OCI-LY3 (cell line): ENCODE results near the gene MED13L.

Experiments
- EZH2phosphoT487 ChIP-seq: fragments of 200-600 bp; shearing (Covaris generic); IDR thresholded peaks from 2 replicates; pipeline ENCODE4 v1.6.1; 2018; ENCODE audit warnings: antibody characterized with exemption, mixed run types, low read depth
- TF ChIP-seq, protein P1 (sequence below): fragments of 200-600, 300-600 bp; sonication (generic); IDR thresholded peaks from 2 replicates; pipeline ENCODE4 v1.5.1; 2014; ENCODE audit warnings: antibody characterized with exemption, low read length, low read depth

DNA sequence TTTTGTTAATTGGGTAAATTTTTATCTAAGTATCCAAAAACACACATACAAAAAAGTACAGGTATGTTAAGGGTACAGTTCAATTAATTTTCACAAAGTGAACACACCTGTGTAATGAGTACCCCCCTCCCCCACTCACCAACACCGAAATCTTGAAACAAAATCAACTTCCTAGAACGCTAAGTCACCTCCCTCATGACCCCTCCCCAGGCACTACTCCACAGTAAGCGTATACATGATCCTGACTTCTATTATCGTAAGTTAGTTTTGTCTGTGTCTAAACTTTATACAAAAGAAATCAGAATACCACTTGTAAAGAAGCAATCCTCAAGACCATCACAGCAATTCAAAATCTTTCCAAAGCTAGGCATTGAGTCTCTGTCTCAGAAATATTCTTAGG is 100.5 kb downstream of the MED13L start:
- TF ChIP-seq, protein P1, sequence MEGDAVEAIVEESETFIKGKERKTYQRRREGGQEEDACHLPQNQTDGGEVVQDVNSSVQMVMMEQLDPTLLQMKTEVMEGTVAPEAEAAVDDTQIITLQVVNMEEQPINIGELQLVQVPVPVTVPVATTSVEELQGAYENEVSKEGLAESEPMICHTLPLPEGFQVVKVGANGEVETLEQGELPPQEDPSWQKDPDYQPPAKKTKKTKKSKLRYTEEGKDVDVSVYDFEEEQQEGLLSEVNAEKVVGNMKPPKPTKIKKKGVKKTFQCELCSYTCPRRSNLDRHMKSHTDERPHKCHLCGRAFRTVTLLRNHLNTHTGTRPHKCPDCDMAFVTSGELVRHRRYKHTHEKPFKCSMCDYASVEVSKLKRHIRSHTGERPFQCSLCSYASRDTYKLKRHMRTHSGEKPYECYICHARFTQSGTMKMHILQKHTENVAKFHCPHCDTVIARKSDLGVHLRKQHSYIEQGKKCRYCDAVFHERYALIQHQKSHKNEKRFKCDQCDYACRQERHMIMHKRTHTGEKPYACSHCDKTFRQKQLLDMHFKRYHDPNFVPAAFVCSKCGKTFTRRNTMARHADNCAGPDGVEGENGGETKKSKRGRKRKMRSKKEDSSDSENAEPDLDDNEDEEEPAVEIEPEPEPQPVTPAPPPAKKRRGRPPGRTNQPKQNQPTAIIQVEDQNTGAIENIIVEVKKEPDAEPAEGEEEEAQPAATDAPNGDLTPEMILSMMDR = no peak
- no peak for TF ChIP-seq EZH2phosphoT487
